ENCODE results near the gene RFX2.

RFX2 gene

DNA sequence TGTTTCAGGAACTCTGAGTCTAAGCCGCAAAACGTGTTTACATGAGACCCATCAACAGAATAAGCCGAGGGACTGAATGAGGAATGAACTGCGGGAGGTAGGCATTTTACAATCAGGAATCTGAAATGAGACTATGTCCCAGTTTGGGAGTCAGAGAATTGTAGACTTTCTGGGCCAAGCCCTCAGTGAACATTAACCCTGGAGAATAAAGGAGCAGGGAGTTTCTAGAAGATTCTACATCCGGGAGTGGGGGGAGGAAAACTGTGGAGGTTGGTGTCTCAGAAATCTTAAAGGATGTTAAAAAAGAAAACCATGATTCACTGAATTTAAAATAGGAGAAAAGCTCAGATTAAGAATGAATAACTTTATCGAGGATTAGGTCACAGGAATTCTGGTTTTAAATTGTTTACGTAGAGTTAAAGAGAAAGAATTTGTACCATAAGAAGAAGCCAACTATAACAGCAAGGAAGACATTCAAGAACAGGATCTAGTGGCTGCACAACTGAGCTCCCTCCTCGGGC is 18.5 kb downstream of the RFX2 start:
- H3K27me3 ChIP-seq (replicated peaks; ENCODE audit: control insufficient read depth, insufficient read depth, low read length) = no peaks in the 10 kb centered on the region
- H3K36me3 ChIP-seq (ENCODE audit: control insufficient read depth, insufficient read depth, low read length) = no peaks in the 10 kb centered on the region
- no peak overlapping the region for H3K4me3 ChIP-seq (replicated peaks; ENCODE audit: low read depth, low read length)
- TF ChIP-seq, protein P1, sequence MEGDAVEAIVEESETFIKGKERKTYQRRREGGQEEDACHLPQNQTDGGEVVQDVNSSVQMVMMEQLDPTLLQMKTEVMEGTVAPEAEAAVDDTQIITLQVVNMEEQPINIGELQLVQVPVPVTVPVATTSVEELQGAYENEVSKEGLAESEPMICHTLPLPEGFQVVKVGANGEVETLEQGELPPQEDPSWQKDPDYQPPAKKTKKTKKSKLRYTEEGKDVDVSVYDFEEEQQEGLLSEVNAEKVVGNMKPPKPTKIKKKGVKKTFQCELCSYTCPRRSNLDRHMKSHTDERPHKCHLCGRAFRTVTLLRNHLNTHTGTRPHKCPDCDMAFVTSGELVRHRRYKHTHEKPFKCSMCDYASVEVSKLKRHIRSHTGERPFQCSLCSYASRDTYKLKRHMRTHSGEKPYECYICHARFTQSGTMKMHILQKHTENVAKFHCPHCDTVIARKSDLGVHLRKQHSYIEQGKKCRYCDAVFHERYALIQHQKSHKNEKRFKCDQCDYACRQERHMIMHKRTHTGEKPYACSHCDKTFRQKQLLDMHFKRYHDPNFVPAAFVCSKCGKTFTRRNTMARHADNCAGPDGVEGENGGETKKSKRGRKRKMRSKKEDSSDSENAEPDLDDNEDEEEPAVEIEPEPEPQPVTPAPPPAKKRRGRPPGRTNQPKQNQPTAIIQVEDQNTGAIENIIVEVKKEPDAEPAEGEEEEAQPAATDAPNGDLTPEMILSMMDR (IDR thresholded peaks at IDR 0.05; ENCODE audit: insufficient read depth, low read length, poor library complexity, severe bottlenecking) = no peak
- DNase-seq (ENCODE audit: extremely low read depth, insufficient read length) = no peak

DNA sequence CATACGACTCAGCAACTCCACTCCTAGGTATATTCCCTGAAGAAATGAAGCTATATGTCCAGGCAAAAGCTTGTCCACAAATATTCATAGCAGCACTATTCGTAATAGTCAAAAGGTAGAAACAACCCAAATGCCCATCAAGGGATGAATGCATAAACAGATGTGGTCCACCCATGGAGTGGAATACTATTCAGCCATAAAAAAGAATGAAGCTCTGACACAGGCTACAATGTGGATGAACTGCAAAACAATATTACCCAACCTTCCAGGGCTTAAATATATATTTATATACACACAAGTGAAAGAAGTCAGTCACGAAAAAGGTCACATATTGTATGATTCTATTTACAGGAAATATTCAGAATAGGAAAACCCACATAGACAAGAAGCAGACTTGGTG is 19.7 kb downstream of the RFX2 start:
- Histone ChIP-seq H3K27me3 (replicated peaks; ENCODE audit: control insufficient read depth, insufficient read depth, low read length) (no peaks in the 10 kb centered on the region), H3K4me3 (replicated peaks; ENCODE audit: low read depth, low read length) (no peak overlapping the region), H3K36me3 (ENCODE audit: control insufficient read depth, insufficient read depth, low read length) (no peaks in the 10 kb centered on the region)
- TF ChIP-seq, protein P1 (IDR thresholded peaks at IDR 0.05; ENCODE audit: insufficient read depth, low read length, poor library complexity, severe bottlenecking) = no peak
- no peak for DNase-seq (ENCODE audit: extremely low read depth, insufficient read length)

DNA sequence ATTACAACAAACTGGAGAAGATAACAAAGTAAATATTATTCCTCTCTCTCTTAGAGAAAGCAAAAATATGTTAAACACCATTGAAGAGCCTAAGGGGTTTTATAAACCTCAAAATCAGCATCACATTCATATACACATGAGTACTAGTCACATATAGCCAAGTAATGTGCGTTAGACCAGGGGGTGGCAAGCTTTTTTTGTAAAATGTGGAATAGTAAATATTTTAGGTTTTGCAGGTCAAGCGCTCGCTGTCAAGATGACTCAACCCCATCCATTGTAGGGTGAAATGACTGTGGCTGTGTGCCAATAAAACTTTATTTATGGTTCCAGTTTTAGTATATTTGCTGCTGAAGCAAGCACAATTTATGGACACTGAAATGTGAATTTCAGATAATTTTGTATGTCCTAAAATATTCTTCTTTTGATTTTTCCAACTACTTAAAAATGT is 21.7 kb downstream of the RFX2 start:
- no peaks in the 10 kb centered on the region for H3K27me3 ChIP-seq (replicated peaks; ENCODE audit: control insufficient read depth, insufficient read depth, low read length)
- H3K36me3 ChIP-seq (ENCODE audit: control insufficient read depth, insufficient read depth, low read length) = no peaks in the 10 kb centered on the region
- TF ChIP-seq, protein P1 (IDR thresholded peaks at IDR 0.05; ENCODE audit: insufficient read depth, low read length, poor library complexity, severe bottlenecking) = no peak
- DNase-seq (ENCODE audit: extremely low read depth, insufficient read length) = no peak
- no peak overlapping the region for H3K4me3 ChIP-seq (replicated peaks; ENCODE audit: low read depth, low read length)

DNA sequence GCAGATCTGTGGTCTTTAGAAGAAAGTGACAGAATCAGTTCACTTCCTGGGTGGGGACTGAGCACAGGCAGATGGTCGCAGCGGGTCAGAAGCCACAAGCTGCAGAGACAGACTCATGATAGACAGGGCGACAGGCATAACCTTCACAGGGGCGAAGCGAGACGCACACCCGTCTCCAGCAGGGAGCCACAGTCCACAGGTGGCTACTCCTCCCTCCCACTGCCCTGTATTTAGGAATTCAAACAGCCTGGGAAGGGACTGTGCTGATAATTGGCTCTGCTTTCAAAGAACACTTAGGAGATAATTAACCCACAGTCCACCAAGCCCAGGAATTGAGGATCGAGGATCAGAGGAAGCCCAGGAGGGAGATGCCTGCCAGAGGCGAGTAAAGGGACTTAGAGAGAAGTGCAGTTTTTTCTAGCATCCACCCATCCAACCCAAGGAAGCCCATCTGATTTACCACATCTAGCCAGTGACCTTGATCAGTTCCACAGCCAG is 23.2 kb downstream of the RFX2 start:
- no peaks in the 10 kb centered on the region for H3K36me3 ChIP-seq (ENCODE audit: control insufficient read depth, insufficient read depth, low read length)
- H3K4me3 ChIP-seq (replicated peaks; ENCODE audit: low read depth, low read length) = no peak overlapping the region; the same call in 1 of the 2 replicates
- peak; percentile 67 for DNase-seq (ENCODE audit: extremely low read depth, insufficient read length)
- TF ChIP-seq, protein P1 (IDR thresholded peaks at IDR 0.05; ENCODE audit: insufficient read depth, low read length, poor library complexity, severe bottlenecking) = no peak
- H3K27me3 ChIP-seq (replicated peaks; ENCODE audit: control insufficient read depth, insufficient read depth, low read length) = no peaks in the 10 kb centered on the region

DNA sequence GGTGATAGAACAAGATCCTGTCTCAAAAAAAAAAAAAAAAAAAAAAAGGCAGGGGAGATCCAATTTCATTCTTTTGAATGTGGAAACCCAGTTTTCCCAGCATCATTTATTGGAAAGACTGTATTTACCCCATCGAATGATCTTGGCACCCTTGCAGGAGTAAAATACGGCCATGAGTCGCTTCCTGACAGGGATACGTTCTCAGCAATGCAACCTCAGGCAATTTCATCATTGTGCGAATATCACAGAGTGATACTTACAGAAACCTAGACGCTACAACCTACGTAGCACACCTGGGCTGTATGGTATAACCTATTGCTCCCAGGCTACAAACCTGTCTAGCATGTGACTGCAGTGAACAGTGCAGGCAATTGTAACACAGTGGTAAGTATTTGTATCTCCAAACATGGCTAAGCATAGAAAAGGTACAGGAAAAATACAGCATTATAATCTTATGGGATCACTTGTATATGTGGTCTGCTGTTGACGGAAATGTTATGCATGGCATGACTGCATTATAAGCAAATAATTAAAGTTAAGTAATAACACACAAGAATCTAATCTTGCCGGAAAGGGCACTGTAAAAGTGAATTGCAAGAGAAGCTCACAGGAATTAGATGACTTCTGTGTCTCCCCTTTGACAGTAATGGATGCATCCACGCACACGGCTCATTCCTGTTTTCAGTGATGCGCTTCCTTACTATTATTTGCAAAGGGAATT is 24.1 kb downstream of the RFX2 start:
- Histone ChIP-seq H3K36me3 (ENCODE audit: control insufficient read depth, insufficient read depth, low read length) (no peaks in the 10 kb centered on the region), H3K4me3 (replicated peaks; ENCODE audit: low read depth, low read length) (no peak overlapping the region), H3K27me3 (replicated peaks; ENCODE audit: control insufficient read depth, insufficient read depth, low read length) (no peaks in the 10 kb centered on the region)
- no peak for DNase-seq (ENCODE audit: extremely low read depth, insufficient read length)
- TF ChIP-seq, protein P1 (IDR thresholded peaks at IDR 0.05; ENCODE audit: insufficient read depth, low read length, poor library complexity, severe bottlenecking) = no peak
